H9 (cell line): Measurements from ENCODE around the gene SPIN2B. TPM values are rescaled to one million over a fixed set of nuclear protein-coding genes. Genes with fewer than 3 reads are reported as not detected.
"Not testable (repeated sequence)": the region's sequence is repeated elsewhere in the genome, so short reads cannot be mapped to it uniquely, and the experiment has no call there.

Source experiments
- DNase-seq: peaks from one replicate; pipeline ENCODE4 v3.0.0-alpha.2; 2017
- H2AFZ ChIP-seq: one replicate; pipeline ENCODE4 v1.6.1; 2013; ENCODE audit warnings: mild to moderate bottlenecking, low read length, control low read depth, moderate library complexity
- H2AK5ac ChIP-seq: 2 replicates; pipeline ENCODE4 v1.6.1; 2013; ENCODE audit warnings: low read length, control low read depth, mixed read lengths; ENCODE audit not compliant: insufficient read length
- H2BK120ac ChIP-seq: one replicate; pipeline ENCODE4 v1.6.1; 2013; ENCODE audit warnings: low read depth, mild to moderate bottlenecking, low read length, control low read depth, inconsistent platforms; ENCODE audit not compliant: poor library complexity, severe bottlenecking
- H2BK12ac ChIP-seq: 2 replicates; pipeline ENCODE4 v1.6.1; 2013; ENCODE audit warnings: low read length, control low read depth, mixed read lengths, low read depth; ENCODE audit not compliant: insufficient read length
- H2BK15ac ChIP-seq: 2 replicates; pipeline ENCODE4 v1.6.1; 2013; ENCODE audit warnings: low read depth, low read length, control low read depth
- H2BK20ac ChIP-seq: one replicate; pipeline ENCODE4 v1.6.1; 2013; ENCODE audit warnings: low read depth, mild to moderate bottlenecking, low read length, control low read depth, inconsistent platforms; ENCODE audit not compliant: poor library complexity, severe bottlenecking
- H2BK5ac ChIP-seq: 2 replicates; pipeline ENCODE4 v1.6.1; 2013; ENCODE audit warnings: low read length, control low read depth, mixed read lengths; ENCODE audit not compliant: insufficient read length
- H3K14ac ChIP-seq: 2 replicates; pipeline ENCODE4 v1.6.1; 2013; ENCODE audit warnings: low read length, control low read depth; ENCODE audit not compliant: insufficient read depth
- H3K18ac ChIP-seq: 2 replicates; pipeline ENCODE4 v1.6.1; 2013; ENCODE audit warnings: low read depth, mild to moderate bottlenecking, mixed read lengths, low read length, control low read depth; ENCODE audit not compliant: insufficient read length
- H3K23ac ChIP-seq: 2 replicates; pipeline ENCODE4 v1.6.1; 2013; ENCODE audit warnings: low read length, control low read depth, mixed read lengths, low read depth; ENCODE audit not compliant: insufficient read length
- H3K23me2 ChIP-seq: 2 replicates; pipeline ENCODE4 v1.6.1; 2013; ENCODE audit warnings: low read depth, mild to moderate bottlenecking, mixed read lengths, low read length, control low read depth; ENCODE audit not compliant: insufficient read length, poor library complexity, severe bottlenecking
- H3K27ac ChIP-seq: 2 replicates; pipeline ENCODE4 v1.5.1; 2013; ENCODE audit warnings: low read length, control low read depth, mixed read lengths, low read depth; ENCODE audit not compliant: insufficient read length
- H3K27me3 ChIP-seq: 2 replicates; pipeline ENCODE4 v1.6.1; 2013; ENCODE audit warnings: low read length, control low read depth, inconsistent platforms; ENCODE audit not compliant: insufficient read depth
- H3K4ac ChIP-seq: 2 replicates; pipeline ENCODE4 v1.6.1; 2013; ENCODE audit warnings: low read depth, mild to moderate bottlenecking, control low read depth, inconsistent platforms, low read length, moderate library complexity
- H3K4me1 ChIP-seq: 2 replicates; pipeline ENCODE4 v1.6.1; 2013; ENCODE audit warnings: low read length, control low read depth, inconsistent platforms; ENCODE audit not compliant: insufficient read depth
- H3K4me2 ChIP-seq: 2 replicates; pipeline ENCODE4 v1.6.1; 2013; ENCODE audit warnings: low read length, control low read depth, mixed read lengths; ENCODE audit not compliant: insufficient read length, insufficient read depth
- H3K56ac ChIP-seq: 2 replicates; pipeline ENCODE4 v1.6.1; 2013; ENCODE audit warnings: low read depth, mild to moderate bottlenecking, mixed read lengths, low read length, control low read depth; ENCODE audit not compliant: insufficient read length
- H3K79me1 ChIP-seq: 2 replicates; pipeline ENCODE4 v1.6.1; 2013; ENCODE audit warnings: low read depth, mild to moderate bottlenecking, moderate library complexity, low read length, control low read depth, inconsistent platforms; ENCODE audit not compliant: insufficient read depth, poor library complexity, severe bottlenecking
- H3K79me2 ChIP-seq: 2 replicates; pipeline ENCODE4 v1.6.1; 2013; ENCODE audit warnings: low read length, control low read depth, inconsistent platforms; ENCODE audit not compliant: insufficient read depth
- H3K9ac ChIP-seq: 2 replicates; pipeline ENCODE4 v1.6.1; 2013; ENCODE audit warnings: low read length, control low read depth, mixed read lengths; ENCODE audit not compliant: insufficient read length; ENCODE audit errors: extremely low read depth
- H3K9me3 ChIP-seq: one replicate; pipeline ENCODE4 v1.6.1; 2013; ENCODE audit warnings: low read depth, low read length, inconsistent platforms; ENCODE audit not compliant: control insufficient read depth
- H3T11ph ChIP-seq: one replicate; pipeline ENCODE4 v1.6.1; 2013; ENCODE audit warnings: mild to moderate bottlenecking, low read length, control low read depth, inconsistent platforms
- H4K20me1 ChIP-seq: one replicate; pipeline ENCODE4 v1.6.1; 2013; ENCODE audit not compliant: control insufficient read depth, insufficient read length, insufficient read depth
- H4K5ac ChIP-seq: 2 replicates; pipeline ENCODE4 v1.6.1; 2013; ENCODE audit warnings: low read depth, mild to moderate bottlenecking, mixed read lengths, low read length, control low read depth; ENCODE audit not compliant: insufficient read length
- H4K8ac ChIP-seq: replicated peaks from 2 replicates; pipeline ENCODE4 v1.6.1; 2013; ENCODE audit warnings: low read length, control low read depth, mixed read lengths, low read depth; ENCODE audit not compliant: insufficient read length
- H4K91ac ChIP-seq: 2 replicates; pipeline ENCODE4 v1.6.1; 2013; ENCODE audit warnings: low read depth, mild to moderate bottlenecking, moderate library complexity, mixed read lengths, low read length, control low read depth; ENCODE audit not compliant: insufficient read length
- H3K27ac Mint-ChIP-seq, 3 experiments: 2 replicates in 2 of 3; 3 replicates in 1 of 3; pipeline ENCODE4 v1.8.0; 2020 to 2021; ENCODE audit warnings: mixed read lengths in 3 of 3, mild to moderate bottlenecking in 1 of 3, moderate library complexity in 1 of 3
- H3K27me3 Mint-ChIP-seq: 2 replicates; pipeline ENCODE4 v1.8.0; 2021; ENCODE audit warnings: low read depth, mild to moderate bottlenecking, moderate library complexity, mixed read lengths
- H3K36me3 Mint-ChIP-seq, 3 experiments: 2 replicates in 2 of 3; 3 replicates in 1 of 3; pipeline ENCODE4 v1.8.0; 2020 to 2021; ENCODE audit warnings: low read depth in 3 of 3, mixed read lengths in 3 of 3; ENCODE audit not compliant: insufficient read depth in 1 of 3
- H3K4me1 Mint-ChIP-seq, 2 experiments: 2 replicates each; pipeline ENCODE4 v1.8.0; 2020; ENCODE audit warnings: mixed read lengths in 2 of 2
- H3K4me3 Mint-ChIP-seq, 2 experiments: 2 replicates in 1 of 2; 3 replicates in 1 of 2; pipeline ENCODE4 v1.8.0; 2020 to 2021; ENCODE audit warnings: mild to moderate bottlenecking in 2 of 2, mixed read lengths in 2 of 2, moderate library complexity in 1 of 2
- H3K9me3 Mint-ChIP-seq, 2 experiments: 2 replicates in 1 of 2; 3 replicates in 1 of 2; pipeline ENCODE4 v1.8.0; 2020; ENCODE audit warnings: mild to moderate bottlenecking in 2 of 2, mixed read lengths in 2 of 2, moderate library complexity in 1 of 2
- CTCF ChIP-seq: fragments of 200-600 bp; sonication (generic); conservative IDR thresholded peaks from 3 replicates; pipeline ENCODE4 v1.8.0; 2021; ENCODE audit warnings: antibody characterized with exemption, mild to moderate bottlenecking
- WGBS: extraction: QIAGEN DNeasy Blood & Tissue Kit; methylation state at CpG from one replicate; pipeline ENCODE4 v1.1.7; 2013; ENCODE audit warnings: missing lambda C conversion rate, low lambda C conversion rate, mixed read lengths; ENCODE audit not compliant: insufficient read length; ENCODE audit errors: extremely low coverage; 5-methylcytosine and 5-hydroxymethylcytosine counted together
- total RNA-seq: library from RNA; stranded (reverse); gene quantifications from 2 replicates; pipeline ENCODE4 v1.2.1, GENCODE V29; 2021

SPIN2B gene
- total RNA-seq, 1 experiment from 2014 or later, result 15.0 TPM

- H3K27ac Mint-ChIP-seq, result peak overlapping the region; percentile 61 to 90 (median 82); a peak in 5 of 7 replicates
- no CpG with 5 or more reads among the region's 1 CpG for WGBS
- no peak overlapping the region for H2AFZ ChIP-seq
Observed at GRCh38 chrX:57137501-57137900, 16.2 kb upstream of the SPIN2B start.

GRCh38 chrX:57137073-57137472 lies 15.7 kb upstream of the SPIN2B start, which contains the start of gene SPIN2A:
Gene SPIN2A, minus strand, starts transcription at chrX:57137397. Its CDS starts 800 bp downstream, at chrX:57136597.
- not testable (repeated sequence) for H2BK15ac ChIP-seq, H3K79me2 ChIP-seq, H2AFZ ChIP-seq, H3K27me3 ChIP-seq, H4K91ac ChIP-seq, H3K27ac ChIP-seq, H3K79me1 ChIP-seq, H3T11ph ChIP-seq, H3K9me3 ChIP-seq, H3K56ac ChIP-seq, H4K8ac ChIP-seq, H2BK5ac ChIP-seq, H2AK5ac ChIP-seq, H2BK120ac ChIP-seq, H3K27me3 Mint-ChIP-seq, H3K23ac ChIP-seq, H3K4ac ChIP-seq, H2BK12ac ChIP-seq, H2BK20ac ChIP-seq, H3K18ac ChIP-seq, H3K4me1 ChIP-seq, H4K20me1 ChIP-seq, H3K23me2 ChIP-seq
- peak; percentile 66 for DNase-seq
- no CpG with 5 or more reads among the region's 27 CpGs for WGBS
- Histone ChIP-seq H3K9ac (peak within 1 kb of the TSS; percentile 43), H4K5ac (peak within 1 kb of the TSS; percentile 65), H3K14ac (peak within 1 kb of the TSS; percentile 58), H3K4me2 (peak within 1 kb of the TSS; percentile 68)
- H3K9me3 Mint-ChIP-seq, result peaks cover 60 to 72% of the 10 kb centered on the region in 2 experiments
- H3K4me3 Mint-ChIP-seq, result peak within 1 kb of the TSS; percentile 63 to 78
- peaks cover 14 to 22% of the 10 kb centered on the region in 2 experiments for H3K4me1 Mint-ChIP-seq
- peak within 1 kb of the TSS; percentile 61 to 90 (median 82); a peak in 5 of 7 replicates for H3K27ac Mint-ChIP-seq
- H3K36me3 Mint-ChIP-seq, result peaks cover 0 to 19% (median 17%) of the 10 kb centered on the region in 3 experiments; a peak in 6 of 7 replicates

More at GRCh38 chrX:57137501-57137900, 16.2 kb upstream of the SPIN2B start:
- no peak overlapping the region for H4K5ac ChIP-seq
- no peak overlapping the region for H3K27ac ChIP-seq
- TF ChIP-seq CTCF, result no peak
- H2BK15ac ChIP-seq, result no peak overlapping the region
- Mint-ChIP-seq H3K27me3 (peaks cover 3% of the 10 kb centered on the region; the same call in 1 of the 2 replicates), H3K4me3 (peak overlapping the region; percentile 63 to 78), H3K9me3 (peaks cover 62 to 70% of the 10 kb centered on the region in 2 experiments), H3K36me3 (peaks cover 0 to 19% (median 17%) of the 10 kb centered on the region in 3 experiments; a peak in 6 of 7 replicates), H3K4me1 (peaks cover 14 to 22% of the 10 kb centered on the region in 2 experiments)
- H2BK120ac ChIP-seq, result no peak overlapping the region
- no peak overlapping the region for H3T11ph ChIP-seq
- peak overlapping the region; percentile 58 for H3K14ac ChIP-seq
- H2BK5ac ChIP-seq, result no peak overlapping the region
- no peak overlapping the region for H2BK12ac ChIP-seq
- peaks cover 5% of the 10 kb centered on the region for H3K9me3 ChIP-seq
- H3K18ac ChIP-seq, result no peak overlapping the region
- H3K79me1 ChIP-seq, result no peaks in the 10 kb centered on the region
- H4K8ac ChIP-seq, result no peak overlapping the region
- H3K79me2 ChIP-seq, result no peaks in the 10 kb centered on the region
- H4K91ac ChIP-seq, result no peak overlapping the region
- DNase-seq, result no peak
- no peaks in the 10 kb centered on the region for H3K27me3 ChIP-seq
- H3K4ac ChIP-seq, result no peak overlapping the region
- no peak overlapping the region for H3K23ac ChIP-seq
- H3K56ac ChIP-seq, result no peak overlapping the region
- peaks cover 3% of the 10 kb centered on the region for H3K23me2 ChIP-seq
- peak overlapping the region; percentile 43 for H3K9ac ChIP-seq
- H2BK20ac ChIP-seq, result no peak overlapping the region
- H4K20me1 ChIP-seq, result no peaks in the 10 kb centered on the region
- H3K4me1 ChIP-seq, result no peaks in the 10 kb centered on the region
- peak overlapping the region; percentile 68 for H3K4me2 ChIP-seq
- H2AK5ac ChIP-seq, result no peak overlapping the region
